GM19397 (cell line): ENCODE results near the gene C1orf159.
"Not testable (repeated sequence)": the region's sequence is repeated elsewhere in the genome, so short reads cannot be mapped to it uniquely, and the experiment has no call there.

Source experiments
- ATAC-seq: cut with Tn5 transposase; IDR thresholded peaks from one replicate; pipeline ENCODE4 v1.9.1; 2021; ENCODE audit warnings: mild to moderate bottlenecking, moderate library complexity; ENCODE audit not compliant: unreplicated experiment

C1orf159 gene

GRCh38 chr1:1115786-1116700, at the start of gene C1orf159:
Gene C1orf159, minus strand, starts transcription at chr1:1116089. Its CDS starts 24,546 bp downstream, at chr1:1091543.
- peak; percentile 86 for ATAC-seq

- ATAC-seq: no peak
Observed at GRCh38 chr1:1165485-1165884, 49.6 kb upstream of the C1orf159 start.

GRCh38 chr1:1164701-1165451, 49.0 kb upstream of the C1orf159 start:
- no peak for ATAC-seq

- ATAC-seq: no peak
Observed at GRCh38 chr1:1164361-1164700, 48.4 kb upstream of the C1orf159 start.

- ATAC-seq: no peak
Observed at GRCh38 chr1:1163538-1164070, 47.7 kb upstream of the C1orf159 start.

- no peak for ATAC-seq
Observed at GRCh38 chr1:1162597-1163537, 47.0 kb upstream of the C1orf159 start.

GRCh38 chr1:1161683-1162079, 45.8 kb upstream of the C1orf159 start:
- no peak for ATAC-seq

GRCh38 chr1:1161078-1161682, 45.3 kb upstream of the C1orf159 start:
- no peak for ATAC-seq

GRCh38 chr1:1160281-1160930, 44.5 kb upstream of the C1orf159 start:
- no peak for ATAC-seq

- no peak for ATAC-seq
Observed at GRCh38 chr1:1157914-1158710, 42.2 kb upstream of the C1orf159 start.

- ATAC-seq: no peak
Observed at GRCh38 chr1:1157426-1157913, 41.6 kb upstream of the C1orf159 start.

- ATAC-seq: no peak
Observed at GRCh38 chr1:1157033-1157365, 41.1 kb upstream of the C1orf159 start.

- no peak for ATAC-seq
Observed at GRCh38 chr1:1156140-1157032, 40.5 kb upstream of the C1orf159 start.

- ATAC-seq: no peak
Observed at GRCh38 chr1:1155258-1155657, 39.4 kb upstream of the C1orf159 start.

- ATAC-seq: no peak
Observed at GRCh38 chr1:1153874-1154273, 38.0 kb upstream of the C1orf159 start.

- not testable (repeated sequence) for ATAC-seq
Observed at GRCh38 chr1:1153215-1153614, 37.3 kb upstream of the C1orf159 start.

- ATAC-seq: not testable (repeated sequence)
Observed at GRCh38 chr1:1152431-1152830, 36.5 kb upstream of the C1orf159 start.

- no peak for ATAC-seq
Observed at GRCh38 chr1:1151306-1151705, 35.4 kb upstream of the C1orf159 start.
